Measurements from ENCODE around the gene PTPRF.

PTPRF gene

DNA sequence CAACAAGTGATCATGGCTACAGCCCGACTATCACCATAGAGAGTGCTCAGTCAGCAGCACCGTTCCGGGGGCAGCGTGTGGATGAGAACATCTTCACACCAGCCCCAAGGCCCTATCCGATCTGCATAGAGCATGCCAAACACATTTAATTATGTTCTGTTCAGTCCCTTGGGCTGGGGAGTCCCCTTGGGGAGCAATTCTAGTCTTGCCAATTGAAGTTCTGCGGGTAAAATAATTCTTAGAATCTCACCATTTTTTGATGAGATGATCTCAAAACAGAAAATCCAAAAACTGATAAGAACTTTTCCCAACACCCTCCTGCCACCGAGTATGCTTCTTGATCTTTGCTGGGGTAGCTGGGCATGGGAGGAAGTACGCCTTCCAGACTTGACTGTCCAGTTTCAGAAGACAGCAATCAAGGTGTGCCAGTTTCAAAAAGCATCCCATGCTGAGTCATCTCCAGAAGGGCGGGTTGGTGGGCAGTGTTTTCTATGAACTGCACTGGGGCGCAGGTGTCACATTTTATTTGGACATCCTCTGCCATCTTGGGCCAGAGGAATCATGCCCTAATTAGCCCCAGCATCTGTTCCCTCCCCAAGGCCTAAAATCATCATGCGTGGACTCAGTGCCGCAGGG lies 20.8 kb upstream of the PTPRF start:
- no peak overlapping the region for H4K8ac ChIP-seq (ENCODE audit: low read depth, low read length)
- DNase-seq: peak in 1 of 2 donors; percentile 78
- H4K12ac ChIP-seq (ENCODE audit: low read depth, low read length): no peak overlapping the region
- H3K9me3 ChIP-seq (ENCODE audit: insufficient read depth, low read depth, low read length): no peaks in the 10 kb centered on the region
- no peak overlapping the region for H2AFZ ChIP-seq (ENCODE audit: insufficient read depth, low read length, poor library complexity)
- no peak overlapping the region for H3K18ac ChIP-seq (ENCODE audit: low read length)
- H3K27me3 ChIP-seq (ENCODE audit: insufficient read depth, low read length): no peaks in the 10 kb centered on the region
- no peaks in the 10 kb centered on the region for H3K36me3 ChIP-seq (ENCODE audit: control insufficient read depth in 1 of 2, insufficient read depth in 2 of 2, low read length in 2 of 2)
- H3K4me3 ChIP-seq (ENCODE audit: low read depth, low read length): no peak overlapping the region
- WGBS (ENCODE audit: extremely low coverage, insufficient coverage, insufficient read length): no CpG with 5 or more reads among the region's 12 CpGs
- H4K91ac ChIP-seq (ENCODE audit: low read depth, low read length): no peak overlapping the region
- H2BK12ac ChIP-seq (ENCODE audit: low read length): no peak overlapping the region
- H3K14ac ChIP-seq (ENCODE audit: low read length): no peak overlapping the region
- no peak overlapping the region for H3K27ac ChIP-seq (ENCODE audit: low read depth, low read length)
- H3K4me1 ChIP-seq (ENCODE audit: control insufficient read depth in 1 of 2, insufficient read depth in 2 of 2, low read length in 2 of 2): peaks cover 0 to 2% of the 10 kb centered on the region in 2 experiments
- H3K4ac ChIP-seq (ENCODE audit: low read depth, low read length): no peak overlapping the region
- H3K9ac ChIP-seq (ENCODE audit: low read length): no peak overlapping the region
- H3K4me2 ChIP-seq (ENCODE audit: low read length): no peak overlapping the region
- H2BK120ac ChIP-seq (ENCODE audit: insufficient read depth, low read length, poor library complexity): no peak overlapping the region
- H2BK5ac ChIP-seq (ENCODE audit: low read depth, low read length, poor library complexity): no peak overlapping the region
- no peaks in the 10 kb centered on the region for H3K79me1 ChIP-seq (ENCODE audit: low read length)
- no peaks in the 10 kb centered on the region for H3K79me2 ChIP-seq (ENCODE audit: control insufficient read depth, insufficient read depth, low read length, poor library complexity)
- H3K23ac ChIP-seq (ENCODE audit: low read length): no peak overlapping the region
- H2AK5ac ChIP-seq (ENCODE audit: low read length): no peak overlapping the region

DNA sequence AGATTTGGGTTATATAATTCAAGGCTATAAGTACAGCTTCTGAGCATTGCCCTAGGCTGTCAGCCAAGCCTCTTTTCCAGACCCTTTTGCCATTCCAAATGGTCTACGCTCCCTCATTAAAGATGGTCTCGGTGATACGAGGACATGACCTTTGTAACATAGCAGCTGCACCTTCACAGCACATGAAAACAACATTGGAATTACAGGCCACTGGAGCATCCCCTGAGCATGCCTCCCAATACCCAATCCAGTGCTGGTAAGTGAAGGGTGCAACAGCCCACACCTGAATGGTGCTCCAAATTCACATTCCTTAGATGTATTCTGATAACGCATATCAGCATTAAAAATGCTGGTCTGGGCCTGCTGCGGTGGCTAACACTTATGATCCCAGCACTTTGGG lies 20.1 kb upstream of the PTPRF start:
- no peak overlapping the region for H3K4me3 ChIP-seq (ENCODE audit: low read depth, low read length)
- DNase-seq: peak; percentile 81 to 95
- no peak overlapping the region for H2BK5ac ChIP-seq (ENCODE audit: low read depth, low read length, poor library complexity)
- no peaks in the 10 kb centered on the region for H3K79me1 ChIP-seq (ENCODE audit: low read length)
- H2BK12ac ChIP-seq (ENCODE audit: low read length): no peak overlapping the region
- no peak overlapping the region for H3K27ac ChIP-seq (ENCODE audit: low read depth, low read length)
- no peak overlapping the region for H2BK120ac ChIP-seq (ENCODE audit: insufficient read depth, low read length, poor library complexity)
- H3K4ac ChIP-seq (ENCODE audit: low read depth, low read length): no peak overlapping the region
- H3K4me2 ChIP-seq (ENCODE audit: low read length): no peak overlapping the region
- no peak overlapping the region for H2AFZ ChIP-seq (ENCODE audit: insufficient read depth, low read length, poor library complexity)
- no peak overlapping the region for H3K14ac ChIP-seq (ENCODE audit: low read length)
- H3K9me3 ChIP-seq (ENCODE audit: insufficient read depth, low read depth, low read length): no peaks in the 10 kb centered on the region
- no peak overlapping the region for H2AK5ac ChIP-seq (ENCODE audit: low read length)
- H3K9ac ChIP-seq (ENCODE audit: low read length): no peak overlapping the region
- no peak overlapping the region for H3K23ac ChIP-seq (ENCODE audit: low read length)
- H4K12ac ChIP-seq (ENCODE audit: low read depth, low read length): no peak overlapping the region
- peaks cover 0 to 2% of the 10 kb centered on the region in 2 experiments for H3K4me1 ChIP-seq (ENCODE audit: control insufficient read depth in 1 of 2, insufficient read depth in 2 of 2, low read length in 2 of 2)
- no peaks in the 10 kb centered on the region for H3K79me2 ChIP-seq (ENCODE audit: control insufficient read depth, insufficient read depth, low read length, poor library complexity)
- no CpG with 5 or more reads among the region's 5 CpGs for WGBS (ENCODE audit: extremely low coverage, insufficient coverage, insufficient read length)
- no peak overlapping the region for H4K91ac ChIP-seq (ENCODE audit: low read depth, low read length)
- H3K36me3 ChIP-seq (ENCODE audit: control insufficient read depth in 1 of 2, insufficient read depth in 2 of 2, low read length in 2 of 2): no peaks in the 10 kb centered on the region
- no peak overlapping the region for H4K8ac ChIP-seq (ENCODE audit: low read depth, low read length)
- H3K18ac ChIP-seq (ENCODE audit: low read length): no peak overlapping the region
- no peaks in the 10 kb centered on the region for H3K27me3 ChIP-seq (ENCODE audit: insufficient read depth, low read length)

DNA sequence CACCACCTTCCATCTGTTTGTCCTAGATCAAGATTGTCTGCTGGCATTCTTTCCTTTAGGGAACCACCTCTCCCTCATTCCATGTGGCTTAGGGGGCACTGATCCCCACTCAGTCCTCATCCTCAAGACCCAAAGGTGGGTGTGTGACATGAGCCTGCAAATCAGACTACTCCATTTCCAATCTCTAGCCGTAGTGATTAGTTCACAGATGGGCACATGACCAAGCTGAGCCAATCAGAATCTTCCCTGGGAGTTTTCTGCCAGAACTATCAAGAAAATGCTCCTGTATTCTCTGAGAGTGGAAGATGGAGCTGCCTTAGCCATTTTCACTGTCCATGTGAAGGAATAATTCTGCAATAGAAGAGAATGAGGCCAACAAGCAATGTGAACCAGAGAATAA lies 19.3 kb upstream of the PTPRF start:
- H3K4me1 ChIP-seq (ENCODE audit: control insufficient read depth in 1 of 2, insufficient read depth in 2 of 2, low read length in 2 of 2): peaks cover 0 to 1% of the 10 kb centered on the region in 2 experiments

DNA sequence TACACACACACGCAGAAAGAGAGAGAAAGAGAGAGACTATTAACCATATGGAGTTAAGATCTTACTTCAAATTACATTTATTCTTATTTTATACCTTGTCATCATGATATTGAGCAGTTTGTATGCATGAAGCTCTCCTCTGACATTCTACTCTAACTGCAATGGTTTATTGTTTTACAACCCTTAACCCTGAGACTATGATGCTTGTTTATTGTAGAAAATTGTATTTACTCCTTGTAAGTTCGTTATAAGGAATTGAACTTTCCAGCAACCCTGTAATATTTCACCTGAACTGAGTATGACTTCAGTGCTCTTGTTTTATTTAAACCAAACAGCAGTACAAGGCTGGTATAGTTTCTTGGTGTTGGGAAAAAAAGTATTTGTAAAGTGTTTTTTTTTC lies 18.6 kb upstream of the PTPRF start:
- no peaks in the 10 kb centered on the region for H3K27me3 ChIP-seq (ENCODE audit: insufficient read depth, low read length)
- no peaks in the 10 kb centered on the region for H3K36me3 ChIP-seq (ENCODE audit: control insufficient read depth in 1 of 2, insufficient read depth in 2 of 2, low read length in 2 of 2)
- H3K79me1 ChIP-seq (ENCODE audit: low read length): no peaks in the 10 kb centered on the region
- no peaks in the 10 kb centered on the region for H3K79me2 ChIP-seq (ENCODE audit: control insufficient read depth, insufficient read depth, low read length, poor library complexity)
- H2BK5ac ChIP-seq (ENCODE audit: low read depth, low read length, poor library complexity): no peak overlapping the region
- H4K8ac ChIP-seq (ENCODE audit: low read depth, low read length): no peak overlapping the region
- no peak overlapping the region for H4K91ac ChIP-seq (ENCODE audit: low read depth, low read length)
- no peak overlapping the region for H3K4me2 ChIP-seq (ENCODE audit: low read length)
- no peak for DNase-seq
- no peak overlapping the region for H2BK12ac ChIP-seq (ENCODE audit: low read length)
- no peak overlapping the region for H3K14ac ChIP-seq (ENCODE audit: low read length)
- H2AFZ ChIP-seq (ENCODE audit: insufficient read depth, low read length, poor library complexity): no peak overlapping the region
- no peak overlapping the region for H3K9ac ChIP-seq (ENCODE audit: low read length)
- H3K23ac ChIP-seq (ENCODE audit: low read length): no peak overlapping the region
- no peak overlapping the region for H3K4ac ChIP-seq (ENCODE audit: low read depth, low read length)
- no peak overlapping the region for H2BK120ac ChIP-seq (ENCODE audit: insufficient read depth, low read length, poor library complexity)
- H3K27ac ChIP-seq (ENCODE audit: low read depth, low read length): no peak overlapping the region
- WGBS (ENCODE audit: extremely low coverage, insufficient coverage, insufficient read length): no CpG with 5 or more reads among the region's 2 CpGs
- no peak overlapping the region for H4K12ac ChIP-seq (ENCODE audit: low read depth, low read length)
- no peak overlapping the region for H2AK5ac ChIP-seq (ENCODE audit: low read length)
- H3K4me3 ChIP-seq (ENCODE audit: low read depth, low read length): no peak overlapping the region
- H3K4me1 ChIP-seq (ENCODE audit: control insufficient read depth in 1 of 2, insufficient read depth in 2 of 2, low read length in 2 of 2): no peaks in the 10 kb centered on the region
- no peaks in the 10 kb centered on the region for H3K9me3 ChIP-seq (ENCODE audit: insufficient read depth, low read depth, low read length)
- H3K18ac ChIP-seq (ENCODE audit: low read length): no peak overlapping the region

More for the DNA sequence above, 19.3 kb upstream of the PTPRF start:
- H2AK5ac ChIP-seq (ENCODE audit: low read length): no peak overlapping the region
- H3K27ac ChIP-seq (ENCODE audit: low read depth, low read length): no peak overlapping the region
- WGBS (ENCODE audit: extremely low coverage, insufficient coverage, insufficient read length): no CpG with 5 or more reads among the region's 1 CpG
- no peak overlapping the region for H3K18ac ChIP-seq (ENCODE audit: low read length)
- no peak overlapping the region for H4K12ac ChIP-seq (ENCODE audit: low read depth, low read length)
- no peak overlapping the region for H2BK12ac ChIP-seq (ENCODE audit: low read length)
- H3K79me1 ChIP-seq (ENCODE audit: low read length): no peaks in the 10 kb centered on the region
- H3K23ac ChIP-seq (ENCODE audit: low read length): no peak overlapping the region
- H3K4ac ChIP-seq (ENCODE audit: low read depth, low read length): no peak overlapping the region
- no peaks in the 10 kb centered on the region for H3K79me2 ChIP-seq (ENCODE audit: control insufficient read depth, insufficient read depth, low read length, poor library complexity)
- H2BK5ac ChIP-seq (ENCODE audit: low read depth, low read length, poor library complexity): no peak overlapping the region
- H3K27me3 ChIP-seq (ENCODE audit: insufficient read depth, low read length): no peaks in the 10 kb centered on the region
- H4K8ac ChIP-seq (ENCODE audit: low read depth, low read length): no peak overlapping the region
- no peak overlapping the region for H3K14ac ChIP-seq (ENCODE audit: low read length)
- H4K91ac ChIP-seq (ENCODE audit: low read depth, low read length): no peak overlapping the region
- H2BK120ac ChIP-seq (ENCODE audit: insufficient read depth, low read length, poor library complexity): no peak overlapping the region
- no peaks in the 10 kb centered on the region for H3K9me3 ChIP-seq (ENCODE audit: insufficient read depth, low read depth, low read length)
- no peak overlapping the region for H3K4me3 ChIP-seq (ENCODE audit: low read depth, low read length)
- no peak overlapping the region for H3K9ac ChIP-seq (ENCODE audit: low read length)
- DNase-seq: no peak
- no peak overlapping the region for H3K4me2 ChIP-seq (ENCODE audit: low read length)
- H3K36me3 ChIP-seq (ENCODE audit: control insufficient read depth in 1 of 2, insufficient read depth in 2 of 2, low read length in 2 of 2): no peaks in the 10 kb centered on the region
- no peak overlapping the region for H2AFZ ChIP-seq (ENCODE audit: insufficient read depth, low read length, poor library complexity)

Measured in trophoblast cell (in vitro differentiated cells and primary cell).